SK-N-SH treated with all-trans-retinoic acid at 6 μM for 48 hours (cell line): ENCODE data around the gene BCAP29.

ENCODE experiments used
- ARNTL ChIP-seq: fragments of 450-650 bp; formaldehyde crosslinking; IDR thresholded peaks from 2 replicates; pipeline ENCODE4 v1.5.0; 2020; ENCODE audit warnings: low read depth, mild to moderate bottlenecking, moderate library complexity, borderline replicate concordance
- CSDC2 ChIP-seq: fragments of 250-450 bp; sonication (Bioruptor Pico); IDR thresholded peaks from 2 replicates; pipeline ENCODE4 v1.5.0; 2020; ENCODE audit warnings: mild to moderate bottlenecking, moderate library complexity
- ESRRG ChIP-seq: fragments of 250-450 bp; sonication (Bioruptor Pico); IDR thresholded peaks from 2 replicates; pipeline ENCODE4 v1.6.1; 2021; ENCODE audit warnings: mild to moderate bottlenecking
- OSR1 ChIP-seq: fragments of 250-450 bp; sonication (Bioruptor Pico); IDR thresholded peaks from 2 replicates; pipeline ENCODE4 v1.8.0; 2022; ENCODE audit warnings: moderate library complexity, mild to moderate bottlenecking, inconsistent platforms
- PPARA ChIP-seq: fragments of 250-450 bp; sonication (Bioruptor Pico); IDR thresholded peaks from 2 replicates; pipeline ENCODE4 v1.5.0; 2020; ENCODE audit warnings: mild to moderate bottlenecking, borderline replicate concordance
- RARB ChIP-seq: fragments of 250-450 bp; sonication (Bioruptor Pico); IDR thresholded peaks from 2 replicates; pipeline ENCODE4 v1.8.0; 2021; ENCODE audit warnings: mild to moderate bottlenecking, moderate library complexity
- SNAI2 ChIP-seq: fragments of 250-450 bp; sonication (Bioruptor Pico); IDR thresholded peaks from 2 replicates; pipeline ENCODE4 v1.5.0; 2020; ENCODE audit warnings: mild to moderate bottlenecking, moderate library complexity
- ZC3H10 ChIP-seq: fragments of 250-450 bp; sonication (Bioruptor Pico); IDR thresholded peaks from 2 replicates; pipeline ENCODE4 v1.5.1; 2021; ENCODE audit warnings: mild to moderate bottlenecking, moderate library complexity
- ZFP30 ChIP-seq: fragments of 450-650 bp; formaldehyde crosslinking; IDR thresholded peaks from 2 replicates; pipeline ENCODE4 v1.5.0; 2022; ENCODE audit warnings: mild to moderate bottlenecking, moderate library complexity
- TF ChIP-seq, protein P1 (sequence below): fragments of 250-450 bp; sonication (Bioruptor Pico); IDR thresholded peaks from 2 replicates; pipeline ENCODE4 v1.8.0; 2020; ENCODE audit warnings: mild to moderate bottlenecking, moderate library complexity, borderline replicate concordance
- TF ChIP-seq, protein P2 (sequence below): fragments of 250-450 bp; sonication (Bioruptor Pico); IDR thresholded peaks from 2 replicates; pipeline ENCODE4 v1.5.1; 2020; ENCODE audit warnings: low read depth, mild to moderate bottlenecking, moderate library complexity

DNA sequence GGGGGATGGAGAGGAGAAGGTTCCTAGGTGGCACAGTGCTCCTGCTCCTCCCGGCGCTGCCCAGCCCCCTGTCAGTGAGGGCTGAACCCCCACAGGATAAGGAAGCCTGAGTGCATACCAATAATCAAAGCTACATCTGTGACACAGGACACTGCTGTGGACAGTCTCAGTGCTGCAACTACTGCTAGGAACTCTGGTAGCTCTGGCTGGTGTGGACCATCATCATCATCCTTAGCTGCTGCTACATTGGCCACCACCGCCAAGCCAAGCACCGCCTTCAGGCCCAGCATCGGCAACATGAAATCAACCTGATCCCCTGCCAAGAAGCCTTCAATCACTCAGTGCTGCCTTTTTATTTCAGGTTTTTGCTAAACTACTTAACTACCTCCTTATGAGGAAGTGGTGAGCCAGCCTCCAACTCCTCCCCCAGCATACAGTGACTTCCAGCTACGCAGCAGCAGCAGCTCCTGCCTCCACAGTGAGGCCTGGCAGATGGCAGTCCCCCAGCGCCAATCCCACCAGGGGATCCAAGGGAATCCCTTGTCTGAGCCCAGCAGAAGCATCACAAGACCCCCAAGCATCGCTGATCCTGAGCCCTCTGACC, 48.5 kb downstream of the BCAP29 start:
- TF ChIP-seq ARNTL (CRISPR knock-in tag): no peak
- no peak for TF ChIP-seq SNAI2 (CRISPR knock-in tag)
- TF ChIP-seq RARB (CRISPR knock-in tag): no peak
- no peak for TF ChIP-seq CSDC2
- no peak for TF ChIP-seq ZFP30 (CRISPR knock-in tag)
- TF ChIP-seq, protein P1, sequence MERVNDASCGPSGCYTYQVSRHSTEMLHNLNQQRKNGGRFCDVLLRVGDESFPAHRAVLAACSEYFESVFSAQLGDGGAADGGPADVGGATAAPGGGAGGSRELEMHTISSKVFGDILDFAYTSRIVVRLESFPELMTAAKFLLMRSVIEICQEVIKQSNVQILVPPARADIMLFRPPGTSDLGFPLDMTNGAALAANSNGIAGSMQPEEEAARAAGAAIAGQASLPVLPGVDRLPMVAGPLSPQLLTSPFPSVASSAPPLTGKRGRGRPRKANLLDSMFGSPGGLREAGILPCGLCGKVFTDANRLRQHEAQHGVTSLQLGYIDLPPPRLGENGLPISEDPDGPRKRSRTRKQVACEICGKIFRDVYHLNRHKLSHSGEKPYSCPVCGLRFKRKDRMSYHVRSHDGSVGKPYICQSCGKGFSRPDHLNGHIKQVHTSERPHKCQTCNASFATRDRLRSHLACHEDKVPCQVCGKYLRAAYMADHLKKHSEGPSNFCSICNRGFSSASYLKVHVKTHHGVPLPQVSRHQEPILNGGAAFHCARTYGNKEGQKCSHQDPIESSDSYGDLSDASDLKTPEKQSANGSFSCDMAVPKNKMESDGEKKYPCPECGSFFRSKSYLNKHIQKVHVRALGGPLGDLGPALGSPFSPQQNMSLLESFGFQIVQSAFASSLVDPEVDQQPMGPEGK (CRISPR knock-in tag): no peak
- TF ChIP-seq OSR1: no peak
- no peak for TF ChIP-seq ZC3H10 (CRISPR knock-in tag)
- no peak for TF ChIP-seq PPARA (CRISPR knock-in tag)
- TF ChIP-seq, protein P2, sequence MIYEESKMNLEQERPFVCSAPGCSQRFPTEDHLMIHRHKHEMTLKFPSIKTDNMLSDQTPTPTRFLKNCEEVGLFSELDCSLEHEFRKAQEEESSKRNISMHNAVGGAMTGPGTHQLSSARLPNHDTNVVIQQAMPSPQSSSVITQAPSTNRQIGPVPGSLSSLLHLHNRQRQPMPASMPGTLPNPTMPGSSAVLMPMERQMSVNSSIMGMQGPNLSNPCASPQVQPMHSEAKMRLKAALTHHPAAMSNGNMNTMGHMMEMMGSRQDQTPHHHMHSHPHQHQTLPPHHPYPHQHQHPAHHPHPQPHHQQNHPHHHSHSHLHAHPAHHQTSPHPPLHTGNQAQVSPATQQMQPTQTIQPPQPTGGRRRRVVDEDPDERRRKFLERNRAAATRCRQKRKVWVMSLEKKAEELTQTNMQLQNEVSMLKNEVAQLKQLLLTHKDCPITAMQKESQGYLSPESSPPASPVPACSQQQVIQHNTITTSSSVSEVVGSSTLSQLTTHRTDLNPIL (CRISPR knock-in tag): no peak
- TF ChIP-seq ESRRG (CRISPR knock-in tag): no peak
